NCI-H510A treated with DMSO at 0.1 percent for 48 hours (cell line): Measurements from ENCODE around the gene UBASH3A.

Experiments
- DNase-seq: peaks from one replicate; lab custom pipeline; 2025; lab: John Stamatoyannopoulos, UW

UBASH3A gene

GRCh38 chr21:42374864-42375499, 28.7 kb upstream of the UBASH3A start:
- DNase-seq, result no peak

DNA sequence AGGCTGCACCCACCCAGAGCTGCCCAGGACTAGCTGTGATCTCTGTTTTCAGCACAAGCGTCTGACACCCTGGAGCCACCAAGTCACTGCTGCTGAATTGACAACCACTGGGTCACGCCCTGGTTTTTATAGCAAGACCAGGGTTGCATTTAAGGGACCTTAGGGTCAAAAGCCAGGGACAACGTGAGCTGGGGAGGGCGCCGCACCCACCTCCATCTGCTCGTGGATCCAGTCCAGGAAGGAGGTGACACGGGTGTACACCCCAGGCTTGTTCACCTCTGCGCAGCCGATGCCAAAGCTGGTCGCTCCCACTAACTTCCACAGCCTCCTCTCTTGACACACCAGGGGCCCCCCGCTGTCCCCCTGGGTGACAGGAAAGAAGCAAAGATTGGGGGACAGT, 28.2 kb upstream of the UBASH3A start:
- no peak for DNase-seq

- no peak for DNase-seq
Observed at GRCh38 chr21:42375966-42376337, 27.8 kb upstream of the UBASH3A start.

DNA sequence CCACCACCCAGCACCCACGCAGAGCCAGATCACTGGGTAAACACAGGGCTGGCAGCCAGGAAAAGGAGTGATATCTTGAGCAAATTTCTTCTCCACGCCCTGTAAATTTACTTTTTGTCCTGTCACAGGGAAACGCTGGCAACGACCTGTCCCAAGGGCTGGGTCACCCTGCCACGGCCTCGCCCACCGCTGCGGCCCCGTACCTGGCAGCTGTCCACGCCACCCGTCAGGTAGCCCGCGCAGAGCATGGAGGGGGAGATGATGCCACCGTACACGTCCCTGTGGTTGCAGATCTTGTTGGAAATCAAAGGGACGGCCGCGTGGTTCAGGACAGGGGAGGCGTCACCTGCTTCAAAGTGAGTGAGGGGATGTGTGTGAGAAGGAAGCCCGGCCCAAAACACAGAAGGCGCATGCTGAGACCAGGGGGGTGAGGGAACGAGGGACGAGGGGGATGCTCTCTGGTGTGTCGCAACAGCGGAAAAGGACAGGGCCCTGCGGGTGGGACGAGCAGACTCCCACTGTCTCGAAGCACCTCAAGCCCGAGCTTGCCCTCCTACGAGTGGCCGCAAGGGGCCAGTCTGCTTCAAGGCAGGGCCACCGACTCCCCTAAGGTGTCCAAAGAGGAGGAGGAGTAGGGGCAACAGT, 27.2 kb upstream of the UBASH3A start:
- DNase-seq, result no peak

GRCh38 chr21:42377211-42377950, 26.3 kb upstream of the UBASH3A start:
- no peak for DNase-seq

DNA sequence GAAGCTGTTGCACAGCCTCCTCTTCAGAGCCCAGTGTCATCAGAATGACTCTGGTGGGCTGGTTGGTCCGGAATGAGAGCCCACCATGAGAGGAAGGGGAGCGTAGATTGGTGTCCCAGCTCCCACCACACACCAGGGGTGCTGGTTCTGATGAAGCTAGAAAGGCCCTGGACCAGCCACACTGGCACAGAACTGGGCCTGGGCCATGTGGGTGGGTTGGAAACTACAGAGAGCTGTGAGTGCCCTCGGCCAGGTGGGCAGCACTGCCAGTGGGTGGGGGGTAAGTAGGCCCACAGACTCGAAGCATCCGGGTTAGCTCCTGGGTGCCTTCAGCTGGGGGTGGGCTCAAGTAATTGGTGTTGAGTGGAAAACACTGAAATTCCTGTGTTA, 25.8 kb upstream of the UBASH3A start:
- no peak for DNase-seq

DNA sequence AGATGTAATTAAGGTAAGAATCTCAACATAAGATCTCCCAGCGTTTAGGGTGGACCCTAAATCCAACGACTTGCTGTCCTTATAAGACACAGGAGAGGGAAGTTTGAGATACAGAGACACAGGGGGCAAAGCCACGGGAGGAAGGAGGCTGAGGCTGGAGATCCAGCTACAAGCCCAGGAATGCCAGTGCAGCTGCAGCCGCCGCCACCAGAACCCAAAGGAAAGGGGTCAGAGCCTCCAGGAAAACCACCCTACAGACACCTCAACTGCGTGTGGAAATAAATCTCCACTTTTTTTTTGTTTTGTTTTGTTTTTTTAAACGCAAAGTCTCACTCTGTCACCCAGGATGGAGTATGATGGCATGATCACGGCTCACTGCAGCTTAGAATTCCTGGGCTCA, 25.3 kb upstream of the UBASH3A start:
- DNase-seq, result no peak

DNA sequence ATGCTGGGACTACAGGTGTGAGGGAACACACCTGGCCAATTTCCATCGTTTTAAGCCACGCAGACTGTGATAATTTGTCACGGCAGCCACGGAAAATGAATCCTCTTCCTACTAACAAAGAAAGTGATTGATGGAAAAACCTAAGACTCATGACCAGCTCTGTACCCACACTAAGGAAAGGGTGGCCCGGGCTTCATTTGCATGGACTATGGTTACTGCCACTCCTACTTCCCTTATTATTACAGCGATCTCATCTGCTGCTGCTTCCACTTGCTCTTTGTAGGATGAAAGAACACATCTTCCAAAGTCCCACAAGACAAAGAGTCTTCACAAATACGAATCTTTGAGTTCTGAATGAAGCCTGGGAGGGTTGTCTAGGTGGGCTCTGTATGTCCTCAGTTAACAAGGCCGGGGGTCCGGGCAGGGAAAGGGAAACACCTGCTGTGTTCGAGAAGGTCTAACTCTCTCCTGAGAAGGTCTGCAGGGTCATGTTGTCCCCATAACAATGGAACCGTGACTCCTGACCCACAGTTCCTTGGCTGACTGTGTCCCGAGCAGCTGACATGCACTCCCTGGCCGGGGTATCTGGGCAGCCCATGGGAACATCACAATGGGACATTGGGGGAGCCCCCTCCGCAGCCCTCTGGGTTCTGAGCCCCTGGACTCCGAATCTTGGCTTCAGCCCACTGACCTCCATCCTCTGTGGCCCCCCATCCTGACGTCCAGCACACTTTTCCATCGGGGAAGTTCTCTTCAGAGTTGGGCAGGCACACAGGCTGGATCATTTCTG, 24.1 kb upstream of the UBASH3A start:
- DNase-seq, result no peak

DNA sequence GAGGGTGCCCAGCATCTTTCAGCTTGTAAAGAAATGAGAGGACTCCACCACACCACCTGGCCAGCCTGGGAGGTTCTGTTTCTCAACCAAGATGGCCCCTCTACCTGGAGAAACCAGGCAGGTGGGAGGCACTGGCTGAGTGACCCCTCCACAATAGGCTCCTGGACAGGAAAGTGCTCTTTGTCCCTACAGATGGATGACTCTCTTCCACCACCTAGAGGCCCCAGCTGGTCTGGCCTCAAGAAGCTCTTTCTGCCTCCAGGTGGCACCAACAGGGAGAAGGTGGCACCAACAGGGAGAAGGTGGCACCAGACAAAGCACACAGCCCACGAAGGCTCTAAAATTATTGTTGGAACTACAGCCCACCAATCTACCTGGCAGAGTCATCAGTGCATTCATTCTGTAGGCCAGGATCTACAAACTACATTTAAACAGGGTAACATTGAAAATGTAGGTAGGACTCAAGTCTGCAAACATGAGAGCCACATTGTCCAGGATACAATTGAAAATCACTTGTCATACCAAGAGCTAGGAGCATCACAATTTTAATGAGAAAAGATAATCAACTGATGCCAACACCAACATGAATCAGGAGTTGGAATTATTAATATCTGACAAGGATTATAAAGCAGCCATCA, 22.2 kb upstream of the UBASH3A start:
- no peak for DNase-seq

DNA sequence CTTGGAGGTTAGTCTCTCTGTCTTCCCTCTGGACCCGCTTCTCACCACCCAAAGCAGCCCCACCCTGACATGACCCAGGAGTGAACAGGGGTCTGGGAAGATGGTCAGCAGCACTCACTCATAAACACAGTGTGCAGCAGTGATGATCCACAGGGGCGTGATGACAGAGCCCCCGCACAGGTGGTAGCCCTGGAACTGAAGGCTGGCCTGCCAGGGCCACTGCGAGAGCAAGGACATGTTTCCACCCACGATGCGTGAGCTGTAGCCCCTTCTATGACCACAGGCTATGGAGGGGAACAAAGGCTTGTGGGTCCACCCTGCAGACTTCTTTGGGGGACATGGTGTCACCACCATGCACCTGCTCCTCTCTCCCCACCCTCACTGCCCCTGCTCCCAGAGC, 20.8 kb upstream of the UBASH3A start:
- no peak for DNase-seq

GRCh38 chr21:42383331-42383730, 20.4 kb upstream of the UBASH3A start:
- no peak for DNase-seq

GRCh38 chr21:42384156-42384945, 19.4 kb upstream of the UBASH3A start:
- no peak for DNase-seq

GRCh38 chr21:42384989-42385388, 18.7 kb upstream of the UBASH3A start:
- no peak for DNase-seq

DNA sequence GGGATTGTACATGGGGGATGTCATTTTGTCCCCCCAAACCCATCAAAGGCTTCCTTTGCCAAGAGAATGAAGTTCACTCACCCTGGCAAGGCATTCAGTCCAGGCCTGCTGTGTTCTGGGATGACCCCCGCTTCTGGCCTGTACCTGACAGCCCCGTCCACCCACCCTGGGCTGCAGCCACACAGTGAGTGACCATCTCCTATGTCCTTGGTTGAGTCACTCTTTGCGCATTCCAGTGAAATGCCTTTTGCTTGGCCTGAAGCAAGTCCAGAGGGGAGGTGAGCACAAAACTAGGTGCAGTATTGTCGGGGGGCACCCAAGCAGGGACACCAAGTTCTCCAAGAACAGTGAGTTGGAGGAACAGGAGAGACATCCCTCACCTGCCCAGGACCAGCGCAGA, 18.1 kb upstream of the UBASH3A start:
- DNase-seq, result no peak

DNA sequence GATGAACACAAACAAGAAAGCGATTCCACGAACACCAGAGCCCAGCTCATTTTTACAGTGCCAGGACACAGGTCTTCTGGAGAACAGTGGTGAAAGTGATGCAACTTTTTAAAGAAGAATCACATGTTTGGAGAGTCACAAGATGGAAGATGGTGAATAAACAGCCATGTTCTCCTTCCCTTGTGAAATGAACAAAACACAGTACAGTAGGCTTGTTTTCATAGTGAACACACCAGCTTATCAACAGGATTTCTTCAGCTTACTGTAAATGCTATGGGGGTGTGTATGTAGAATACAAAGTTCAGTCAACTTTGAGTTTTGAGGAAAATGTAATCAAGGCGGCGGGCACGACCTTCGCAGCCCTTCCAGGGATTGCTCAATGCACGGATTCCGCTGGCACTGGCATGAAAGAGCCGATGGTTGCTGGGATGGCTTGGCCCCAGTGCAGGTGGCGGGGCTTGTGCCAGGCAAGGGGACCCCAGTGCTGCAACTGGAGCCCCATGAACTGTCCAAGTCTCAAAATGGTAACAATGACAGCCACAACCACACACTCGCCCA, 17.6 kb upstream of the UBASH3A start:
- DNase-seq, result no peak

DNA sequence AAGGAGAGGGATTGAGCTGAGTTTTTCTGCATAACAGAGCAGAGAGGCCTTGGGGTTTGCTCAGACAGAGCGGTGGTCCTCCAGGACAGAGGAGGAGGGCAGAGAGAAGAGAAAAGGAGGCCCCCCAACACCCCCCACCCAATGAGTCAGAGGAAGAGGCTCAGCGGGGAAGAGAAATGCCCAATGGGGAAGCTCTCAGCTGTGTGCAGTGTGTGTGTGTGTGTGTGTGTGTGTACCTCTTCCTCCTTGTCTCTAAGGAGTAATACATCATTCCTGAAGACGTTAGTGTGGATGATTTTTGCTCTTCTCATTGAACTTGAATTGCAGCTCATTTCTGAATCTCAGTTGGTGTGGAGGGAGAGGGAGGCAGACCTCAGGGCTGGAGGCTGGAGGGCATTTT, 16.5 kb upstream of the UBASH3A start:
- no peak for DNase-seq

DNA sequence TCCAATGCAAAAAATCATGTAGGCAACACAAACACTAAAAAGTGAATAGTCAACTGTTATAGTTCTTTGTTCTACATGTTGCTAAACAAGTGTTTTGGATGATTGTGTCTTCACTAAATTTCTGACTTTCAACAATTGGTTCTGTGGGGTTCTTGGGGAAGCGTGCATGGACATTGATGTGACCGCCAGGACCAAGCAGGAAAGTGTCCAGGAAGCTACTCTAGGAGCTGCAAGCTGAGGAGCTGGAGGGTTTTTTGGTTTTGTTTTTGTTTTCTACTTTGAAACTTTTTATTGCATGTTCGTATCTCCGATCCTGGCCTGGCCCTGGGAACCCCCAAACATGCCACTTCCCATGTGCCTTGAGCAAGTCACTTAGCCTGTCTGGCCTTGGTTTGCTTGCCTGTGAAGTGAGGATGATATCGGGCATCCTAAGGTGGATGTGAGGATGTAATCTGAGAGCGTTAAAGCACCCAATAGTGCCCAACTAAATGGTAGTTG, 15.8 kb upstream of the UBASH3A start:
- no peak for DNase-seq

GRCh38 chr21:42388740-42389448, 14.8 kb upstream of the UBASH3A start:
- DNase-seq, result no peak

- DNase-seq, result no peak
Observed at GRCh38 chr21:42389449-42389835, 14.3 kb upstream of the UBASH3A start.

GRCh38 chr21:42390193-42390592, 13.5 kb upstream of the UBASH3A start:
- no peak for DNase-seq
